ENCODE data around the gene PRRC2A.

- TF ChIP-seq POLR2AphosphoS5 (IDR thresholded peaks at IDR 0.05) = no peak
- TF ChIP-seq CTCF (IDR thresholded peaks at IDR 0.05) = no peak
- no peak for TF ChIP-seq POLR2A (IDR thresholded peaks at IDR 0.05)
- no peak for TF ChIP-seq EP300 (IDR thresholded peaks at IDR 0.05)
These were observed 6.4 kb upstream of the PRRC2A start for GRCh38 chr6:31614075-31614619.

All from sigmoid colon (tissue), 4 donors.